Measurements from ENCODE around the gene ATP5PF. TPM values are rescaled to one million over a fixed set of nuclear protein-coding genes. Genes with fewer than 3 reads are reported as not detected.

ATP5PF gene
- total RNA-seq, 1 experiment from 2014 or later, result 108 TPM

- DNase-seq, result no peak
- H3K4me3 ChIP-seq, result no peak overlapping the region
- intact Hi-C loops (cut with micrococcal nuclease; ENCODE audit: unreplicated experiment), result no loop called here
- no peak overlapping the region for H2AFZ ChIP-seq
- H3K27me3 ChIP-seq (ENCODE audit: insufficient read depth, low read depth), result no peaks in the 10 kb centered on the region
- H3K9me2 ChIP-seq (ENCODE audit: insufficient read depth), result no peaks in the 10 kb centered on the region
- H3F3A ChIP-seq (ENCODE audit: insufficient read depth, low read depth), result no peaks in the 10 kb centered on the region
- TF ChIP-seq, protein P1, sequence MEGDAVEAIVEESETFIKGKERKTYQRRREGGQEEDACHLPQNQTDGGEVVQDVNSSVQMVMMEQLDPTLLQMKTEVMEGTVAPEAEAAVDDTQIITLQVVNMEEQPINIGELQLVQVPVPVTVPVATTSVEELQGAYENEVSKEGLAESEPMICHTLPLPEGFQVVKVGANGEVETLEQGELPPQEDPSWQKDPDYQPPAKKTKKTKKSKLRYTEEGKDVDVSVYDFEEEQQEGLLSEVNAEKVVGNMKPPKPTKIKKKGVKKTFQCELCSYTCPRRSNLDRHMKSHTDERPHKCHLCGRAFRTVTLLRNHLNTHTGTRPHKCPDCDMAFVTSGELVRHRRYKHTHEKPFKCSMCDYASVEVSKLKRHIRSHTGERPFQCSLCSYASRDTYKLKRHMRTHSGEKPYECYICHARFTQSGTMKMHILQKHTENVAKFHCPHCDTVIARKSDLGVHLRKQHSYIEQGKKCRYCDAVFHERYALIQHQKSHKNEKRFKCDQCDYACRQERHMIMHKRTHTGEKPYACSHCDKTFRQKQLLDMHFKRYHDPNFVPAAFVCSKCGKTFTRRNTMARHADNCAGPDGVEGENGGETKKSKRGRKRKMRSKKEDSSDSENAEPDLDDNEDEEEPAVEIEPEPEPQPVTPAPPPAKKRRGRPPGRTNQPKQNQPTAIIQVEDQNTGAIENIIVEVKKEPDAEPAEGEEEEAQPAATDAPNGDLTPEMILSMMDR (conservative IDR thresholded peaks at IDR 0.05), result no peak
- no peak for TF ChIP-seq EZH2 (IDR thresholded peaks at IDR 0.05; ENCODE audit: low read depth)
- H3K4me1 ChIP-seq (replicated peaks; ENCODE audit: insufficient read depth), result no peaks in the 10 kb centered on the region
- POLR2A ChIA-PET (ENCODE audit: unreplicated experiment), result no interaction called here
- H3K27ac ChIP-seq, result no peak overlapping the region
- no peaks in the 10 kb centered on the region for H3K79me2 ChIP-seq (ENCODE audit: low read depth)
- CTCF ChIA-PET, result no interaction called here
- H3K9me3 ChIP-seq (ENCODE audit: insufficient read depth, low read depth), result no peaks in the 10 kb centered on the region
- no TSS peak for BruUV-seq (replicated peaks)
- H3K4me2 ChIP-seq, result no peak overlapping the region
- no peaks in the 10 kb centered on the region for H4K20me1 ChIP-seq (ENCODE audit: insufficient read depth)
- no peaks in the 10 kb centered on the region for H3K36me3 ChIP-seq (ENCODE audit: low read depth)
Observed at GRCh38 chr21:25760677-25761076, 26.0 kb upstream of the ATP5PF start.

DNA sequence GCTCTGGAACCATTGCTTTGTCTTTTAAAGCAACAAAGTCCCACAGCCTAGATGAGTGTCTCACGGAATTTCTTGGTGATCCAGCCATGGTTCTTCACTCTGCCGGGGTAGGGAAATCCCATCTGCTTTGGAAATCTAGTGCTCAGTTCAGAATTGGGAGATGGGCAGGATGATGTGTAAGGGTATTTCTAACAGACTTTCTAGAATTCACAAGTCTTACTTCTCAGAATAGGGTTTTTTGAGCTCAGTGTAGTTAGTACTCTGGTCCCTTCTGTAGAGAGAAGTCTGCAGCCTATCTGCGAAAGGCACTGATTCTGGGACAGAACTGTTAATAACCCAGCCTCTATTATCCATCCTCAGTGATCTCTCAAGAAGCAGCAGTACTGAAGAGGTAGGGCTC is 25.4 kb upstream of the ATP5PF start:
- Histone ChIP-seq H3K27ac (no peak overlapping the region), H3K9me3 (ENCODE audit: insufficient read depth, low read depth) (no peaks in the 10 kb centered on the region), H3K4me1 (replicated peaks; ENCODE audit: insufficient read depth) (no peaks in the 10 kb centered on the region), H3K27me3 (ENCODE audit: insufficient read depth, low read depth) (no peaks in the 10 kb centered on the region), H3K79me2 (ENCODE audit: low read depth) (no peaks in the 10 kb centered on the region), H3K9me2 (ENCODE audit: insufficient read depth) (no peaks in the 10 kb centered on the region), H3K4me3 (no peak overlapping the region), H3F3A (ENCODE audit: insufficient read depth, low read depth) (no peaks in the 10 kb centered on the region), H4K20me1 (ENCODE audit: insufficient read depth) (no peaks in the 10 kb centered on the region), H3K36me3 (ENCODE audit: low read depth) (no peaks in the 10 kb centered on the region), H3K4me2 (no peak overlapping the region), H2AFZ (no peak overlapping the region)
- BruUV-seq (replicated peaks), result no TSS peak
- ChIA-PET POLR2A (ENCODE audit: unreplicated experiment) (no interaction called here), CTCF (no interaction called here)
- intact Hi-C loops (cut with micrococcal nuclease; ENCODE audit: unreplicated experiment), result no loop called here
- TF ChIP-seq, protein P1 (conservative IDR thresholded peaks at IDR 0.05), result no peak
- TF ChIP-seq EZH2 (IDR thresholded peaks at IDR 0.05; ENCODE audit: low read depth), result no peak
- DNase-seq, result no peak

- H3K27ac ChIP-seq, result no peak overlapping the region
- H3K9me2 ChIP-seq (ENCODE audit: insufficient read depth), result no peaks in the 10 kb centered on the region
- no peak for DNase-seq
- BruUV-seq (replicated peaks), result no TSS peak
- no peaks in the 10 kb centered on the region for H3K27me3 ChIP-seq (ENCODE audit: insufficient read depth, low read depth)
- POLR2A ChIA-PET (ENCODE audit: unreplicated experiment), result interaction anchor here (0.6 kb wide), 1 partner anchor 297 kb away, joined by 3 read pairs; no protein-coding TSS in a partner anchor
- intact Hi-C loops (cut with micrococcal nuclease; ENCODE audit: unreplicated experiment), result no loop called here
- no peak for TF ChIP-seq EZH2 (IDR thresholded peaks at IDR 0.05; ENCODE audit: low read depth)
- TF ChIP-seq, protein P1 (conservative IDR thresholded peaks at IDR 0.05), result no peak
- no peaks in the 10 kb centered on the region for H3F3A ChIP-seq (ENCODE audit: insufficient read depth, low read depth)
- H4K20me1 ChIP-seq (ENCODE audit: insufficient read depth), result no peaks in the 10 kb centered on the region
- H3K4me3 ChIP-seq, result no peak overlapping the region
- no peak overlapping the region for H3K4me2 ChIP-seq
- H2AFZ ChIP-seq, result no peak overlapping the region
- H3K79me2 ChIP-seq (ENCODE audit: low read depth), result no peaks in the 10 kb centered on the region
- CTCF ChIA-PET, result no interaction called here
- H3K4me1 ChIP-seq (replicated peaks; ENCODE audit: insufficient read depth), result no peaks in the 10 kb centered on the region
- H3K9me3 ChIP-seq (ENCODE audit: insufficient read depth, low read depth), result no peaks in the 10 kb centered on the region
- H3K36me3 ChIP-seq (ENCODE audit: low read depth), result no peaks in the 10 kb centered on the region
Observed at GRCh38 chr21:25759573-25759972, 24.9 kb upstream of the ATP5PF start.
